GM23338 (cell line): ENCODE data around the gene COIL.

Source experiments
- CREB1 ChIP-seq: fragments of 250-450 bp; sonication (Bioruptor Pico); IDR thresholded peaks from 2 replicates; pipeline ENCODE4 v1.5.0; 2020; ENCODE audit warnings: low read depth, mild to moderate bottlenecking, moderate library complexity
- EZH2 ChIP-seq: fragments of 200-600 bp; sonication (generic); IDR thresholded peaks from one replicate; pipeline ENCODE4 v1.8.0; 2017; ENCODE audit warnings: antibody characterized with exemption, mild to moderate bottlenecking, low read depth; ENCODE audit not compliant: unreplicated experiment
- EZH2phosphoT487 ChIP-seq: fragments of 200-600 bp; sonication (generic); IDR thresholded peaks from one replicate; pipeline ENCODE4 v1.8.1; 2018; ENCODE audit warnings: antibody characterized with exemption; ENCODE audit not compliant: unreplicated experiment
- JUNB ChIP-seq: IDR thresholded peaks from one replicate; pipeline ENCODE4 v1.6.1; 2016; ENCODE audit warnings: antibody characterized with exemption; ENCODE audit not compliant: unreplicated experiment
- NANOG ChIP-seq: IDR thresholded peaks from 2 replicates; pipeline ENCODE4 v1.6.1; 2016; ENCODE audit warnings: antibody characterized with exemption, borderline replicate concordance
- POLR2AphosphoS5 ChIP-seq: IDR thresholded peaks from 2 replicates; pipeline ENCODE4 v1.6.1; 2016; ENCODE audit warnings: antibody characterized with exemption, low read depth
- TF ChIP-seq, protein P1 (sequence below), 2 experiments: fragments of 200-600 bp in 1 of 2; sonication (generic) in 1 of 2; conservative IDR thresholded peaks; 2 replicates each; pipeline versions ENCODE4 v1.5.1 to v1.6.1; 2016 to 2017; ENCODE audit warnings: antibody characterized with exemption in 2 of 2, low read depth in 2 of 2, mild to moderate bottlenecking in 2 of 2, moderate library complexity in 1 of 2
- TF ChIP-seq, protein P2 (sequence below): IDR thresholded peaks from 2 replicates; pipeline ENCODE4 v1.6.1; 2016; ENCODE audit warnings: antibody characterized with exemption
- TF ChIP-seq, protein P3 (sequence below): IDR thresholded peaks from one replicate; pipeline ENCODE4 v1.6.1; 2018; ENCODE audit warnings: antibody characterized with exemption; ENCODE audit not compliant: unreplicated experiment

DNA sequence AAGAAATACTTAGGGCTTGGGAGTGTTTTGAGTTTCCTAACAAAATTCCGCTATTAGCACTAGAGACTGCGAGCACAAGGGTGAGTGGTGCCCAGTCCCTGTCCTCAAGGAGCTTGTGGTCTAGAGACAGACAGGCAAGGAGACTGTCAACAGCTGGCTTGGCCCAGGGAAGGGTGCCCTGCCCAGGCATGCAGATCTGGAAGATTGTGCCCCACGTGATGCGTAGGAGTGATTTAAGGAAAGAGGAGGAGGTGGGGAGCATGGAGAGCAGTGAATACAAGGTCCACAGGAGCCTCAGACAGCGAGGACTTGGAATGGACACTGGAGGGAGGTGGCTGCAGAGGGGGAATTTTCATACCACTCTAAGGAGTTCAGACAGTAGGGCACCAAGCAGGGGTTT is 42.1 kb upstream of the COIL start:
- TF ChIP-seq, protein P1, sequence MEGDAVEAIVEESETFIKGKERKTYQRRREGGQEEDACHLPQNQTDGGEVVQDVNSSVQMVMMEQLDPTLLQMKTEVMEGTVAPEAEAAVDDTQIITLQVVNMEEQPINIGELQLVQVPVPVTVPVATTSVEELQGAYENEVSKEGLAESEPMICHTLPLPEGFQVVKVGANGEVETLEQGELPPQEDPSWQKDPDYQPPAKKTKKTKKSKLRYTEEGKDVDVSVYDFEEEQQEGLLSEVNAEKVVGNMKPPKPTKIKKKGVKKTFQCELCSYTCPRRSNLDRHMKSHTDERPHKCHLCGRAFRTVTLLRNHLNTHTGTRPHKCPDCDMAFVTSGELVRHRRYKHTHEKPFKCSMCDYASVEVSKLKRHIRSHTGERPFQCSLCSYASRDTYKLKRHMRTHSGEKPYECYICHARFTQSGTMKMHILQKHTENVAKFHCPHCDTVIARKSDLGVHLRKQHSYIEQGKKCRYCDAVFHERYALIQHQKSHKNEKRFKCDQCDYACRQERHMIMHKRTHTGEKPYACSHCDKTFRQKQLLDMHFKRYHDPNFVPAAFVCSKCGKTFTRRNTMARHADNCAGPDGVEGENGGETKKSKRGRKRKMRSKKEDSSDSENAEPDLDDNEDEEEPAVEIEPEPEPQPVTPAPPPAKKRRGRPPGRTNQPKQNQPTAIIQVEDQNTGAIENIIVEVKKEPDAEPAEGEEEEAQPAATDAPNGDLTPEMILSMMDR (conservative IDR thresholded peaks at IDR 0.05; ENCODE audit: low read depth in 2 of 2), result no peak
- TF ChIP-seq EZH2 (no peak), CREB1 (CRISPR knock-in tag) (no peak), POLR2AphosphoS5 (no peak), EZH2phosphoT487 (no peak), JUNB (no peak), NANOG (no peak)
- TF ChIP-seq, protein P2, sequence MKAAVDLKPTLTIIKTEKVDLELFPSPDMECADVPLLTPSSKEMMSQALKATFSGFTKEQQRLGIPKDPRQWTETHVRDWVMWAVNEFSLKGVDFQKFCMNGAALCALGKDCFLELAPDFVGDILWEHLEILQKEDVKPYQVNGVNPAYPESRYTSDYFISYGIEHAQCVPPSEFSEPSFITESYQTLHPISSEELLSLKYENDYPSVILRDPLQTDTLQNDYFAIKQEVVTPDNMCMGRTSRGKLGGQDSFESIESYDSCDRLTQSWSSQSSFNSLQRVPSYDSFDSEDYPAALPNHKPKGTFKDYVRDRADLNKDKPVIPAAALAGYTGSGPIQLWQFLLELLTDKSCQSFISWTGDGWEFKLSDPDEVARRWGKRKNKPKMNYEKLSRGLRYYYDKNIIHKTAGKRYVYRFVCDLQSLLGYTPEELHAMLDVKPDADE, result no peak
- TF ChIP-seq, protein P3, sequence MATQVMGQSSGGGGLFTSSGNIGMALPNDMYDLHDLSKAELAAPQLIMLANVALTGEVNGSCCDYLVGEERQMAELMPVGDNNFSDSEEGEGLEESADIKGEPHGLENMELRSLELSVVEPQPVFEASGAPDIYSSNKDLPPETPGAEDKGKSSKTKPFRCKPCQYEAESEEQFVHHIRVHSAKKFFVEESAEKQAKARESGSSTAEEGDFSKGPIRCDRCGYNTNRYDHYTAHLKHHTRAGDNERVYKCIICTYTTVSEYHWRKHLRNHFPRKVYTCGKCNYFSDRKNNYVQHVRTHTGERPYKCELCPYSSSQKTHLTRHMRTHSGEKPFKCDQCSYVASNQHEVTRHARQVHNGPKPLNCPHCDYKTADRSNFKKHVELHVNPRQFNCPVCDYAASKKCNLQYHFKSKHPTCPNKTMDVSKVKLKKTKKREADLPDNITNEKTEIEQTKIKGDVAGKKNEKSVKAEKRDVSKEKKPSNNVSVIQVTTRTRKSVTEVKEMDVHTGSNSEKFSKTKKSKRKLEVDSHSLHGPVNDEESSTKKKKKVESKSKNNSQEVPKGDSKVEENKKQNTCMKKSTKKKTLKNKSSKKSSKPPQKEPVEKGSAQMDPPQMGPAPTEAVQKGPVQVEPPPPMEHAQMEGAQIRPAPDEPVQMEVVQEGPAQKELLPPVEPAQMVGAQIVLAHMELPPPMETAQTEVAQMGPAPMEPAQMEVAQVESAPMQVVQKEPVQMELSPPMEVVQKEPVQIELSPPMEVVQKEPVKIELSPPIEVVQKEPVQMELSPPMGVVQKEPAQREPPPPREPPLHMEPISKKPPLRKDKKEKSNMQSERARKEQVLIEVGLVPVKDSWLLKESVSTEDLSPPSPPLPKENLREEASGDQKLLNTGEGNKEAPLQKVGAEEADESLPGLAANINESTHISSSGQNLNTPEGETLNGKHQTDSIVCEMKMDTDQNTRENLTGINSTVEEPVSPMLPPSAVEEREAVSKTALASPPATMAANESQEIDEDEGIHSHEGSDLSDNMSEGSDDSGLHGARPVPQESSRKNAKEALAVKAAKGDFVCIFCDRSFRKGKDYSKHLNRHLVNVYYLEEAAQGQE, result no peak
